IMR-90 (cell line): ENCODE results near the gene TBRG4. TPM values are rescaled to one million over a fixed set of nuclear protein-coding genes. Genes with fewer than 3 reads are reported as not detected.

ENCODE experiments used
- ATAC-seq: fragments of 200-7000 bp; cut with Tn5 transposase; 2 replicates; pipeline ENCODE4 v1.9.1; 2020; ENCODE audit warnings: low read depth, mild to moderate bottlenecking, moderate library complexity
- BruUV-seq: library from RNA; stranded (reverse); fragments of 400-500 nt; replicated peaks from 2 replicates; lab custom pipeline; 2021; lab: Mats Ljungman, UMichigan
- CTCF ChIA-PET: fragments of 300-600 bp; formaldehyde crosslinking; extraction: SDS; loops from one replicate; lab custom pipeline; 2021; ENCODE audit warnings: antibody characterized with exemption; lab: Yijun Ruan, JAX
- POLR2A ChIA-PET: fragments of 300-600 bp; sonication (Branson Sonifier 250); formaldehyde crosslinking; loops from one replicate; lab custom pipeline; 2022; ENCODE audit warnings: antibody characterized with exemption; ENCODE audit not compliant: unreplicated experiment; lab: Charles Lee
- DNase-seq: peaks from one replicate; pipeline ENCODE4 v3.0.0; 2013
- H2AFZ ChIP-seq: replicated peaks from 2 replicates; pipeline ENCODE3; 2013; ENCODE audit warnings: low read length, mild to moderate bottlenecking; ENCODE audit not compliant: poor library complexity
- H2AK5ac ChIP-seq: 2 replicates; pipeline ENCODE4 v1.6.1; 2013; ENCODE audit warnings: low read depth, low read length, inconsistent platforms
- H2AK9ac ChIP-seq: replicated peaks from 2 replicates; pipeline ENCODE3; 2013; ENCODE audit warnings: mild to moderate bottlenecking, low read depth, low read length, moderate library complexity; ENCODE audit not compliant: poor library complexity
- H2BK120ac ChIP-seq: 2 replicates; pipeline ENCODE4 v1.6.1; 2013; ENCODE audit warnings: low read depth, low read length, inconsistent platforms
- H2BK15ac ChIP-seq: 3 replicates; pipeline ENCODE4 v1.6.1; 2013; ENCODE audit warnings: low read depth, low read length, inconsistent platforms
- H2BK20ac ChIP-seq: 2 replicates; pipeline ENCODE4 v1.6.1; 2013; ENCODE audit warnings: low read depth, mild to moderate bottlenecking, inconsistent platforms, low read length, moderate library complexity
- H2BK5ac ChIP-seq: 2 replicates; pipeline ENCODE4 v1.6.1; 2013; ENCODE audit warnings: mild to moderate bottlenecking, low read depth, low read length, inconsistent platforms; ENCODE audit not compliant: poor library complexity, severe bottlenecking
- H3K14ac ChIP-seq: replicated peaks from 2 replicates; pipeline ENCODE4 v1.6.1; 2013; ENCODE audit warnings: low read depth, low read length, inconsistent platforms
- H3K18ac ChIP-seq: 2 replicates; pipeline ENCODE4 v1.6.1; 2013; ENCODE audit warnings: low read depth, low read length, control low read depth
- H3K23ac ChIP-seq: 2 replicates; pipeline ENCODE4 v1.6.1; 2013; ENCODE audit warnings: low read depth, low read length, inconsistent platforms
- H3K27ac ChIP-seq: 2 replicates; pipeline ENCODE4 v1.5.1; 2013; ENCODE audit warnings: mild to moderate bottlenecking, control low read depth, low read length; ENCODE audit not compliant: insufficient read depth
- H3K27me3 ChIP-seq: 2 replicates; pipeline ENCODE4 v1.6.1; 2013; ENCODE audit warnings: low read length; ENCODE audit not compliant: control insufficient read depth, insufficient read depth
- H3K36me3 ChIP-seq: 2 replicates; pipeline ENCODE4 v1.6.1; 2013; ENCODE audit warnings: low read length, mixed read lengths; ENCODE audit not compliant: control insufficient read depth, insufficient read depth
- H3K4ac ChIP-seq: 2 replicates; pipeline ENCODE4 v1.6.1; 2013; ENCODE audit warnings: low read depth, low read length, inconsistent platforms
- H3K4me1 ChIP-seq: 2 replicates; pipeline ENCODE4 v1.6.1; 2013; ENCODE audit warnings: low read length, mixed read lengths; ENCODE audit not compliant: control insufficient read depth, insufficient read depth
- H3K4me2 ChIP-seq: 2 replicates; pipeline ENCODE4 v1.6.1; 2013; ENCODE audit warnings: low read depth, mild to moderate bottlenecking, control low read depth, low read length, moderate library complexity
- H3K4me3 ChIP-seq: 2 replicates; pipeline ENCODE4 v1.5.1; 2013; ENCODE audit warnings: low read depth, mild to moderate bottlenecking, control low read depth, low read length, moderate library complexity; ENCODE audit not compliant: insufficient read depth
- H3K56ac ChIP-seq: 2 replicates; pipeline ENCODE4 v1.6.1; 2013; ENCODE audit warnings: low read length, inconsistent platforms; ENCODE audit not compliant: insufficient read depth; ENCODE audit errors: extremely low read depth
- H3K79me1 ChIP-seq, 2 experiments: 2 replicates each; pipeline ENCODE4 v1.6.1; 2013; ENCODE audit warnings: low read length in 2 of 2, inconsistent platforms in 1 of 2, low read depth in 1 of 2
- H3K9ac ChIP-seq: 2 replicates; pipeline ENCODE4 v1.6.1; 2013; ENCODE audit warnings: low read depth, low read length, control low read depth
- H3K9me1 ChIP-seq: 2 replicates; pipeline ENCODE4 v1.6.1; 2013; ENCODE audit warnings: low read length, inconsistent platforms; ENCODE audit not compliant: insufficient read depth
- H3K9me3 ChIP-seq: 2 replicates; pipeline ENCODE4 v1.6.1; 2013; ENCODE audit warnings: low read length; ENCODE audit not compliant: control insufficient read depth, insufficient read depth
- H4K20me1 ChIP-seq: 2 replicates; pipeline ENCODE4 v1.6.1; 2013; ENCODE audit warnings: low read length, inconsistent platforms; ENCODE audit not compliant: insufficient read depth
- H4K5ac ChIP-seq: 2 replicates; pipeline ENCODE4 v1.6.1; 2013; ENCODE audit warnings: mild to moderate bottlenecking, low read depth, low read length, control low read depth
- H4K8ac ChIP-seq, 2 experiments: 2 replicates each; pipeline ENCODE4 v1.6.1; 2013; ENCODE audit warnings: low read depth in 2 of 2, low read length in 2 of 2, control low read depth in 1 of 2, inconsistent platforms in 1 of 2
- H4K91ac ChIP-seq: 2 replicates; pipeline ENCODE4 v1.6.1; 2013; ENCODE audit warnings: low read depth, low read length, inconsistent platforms; ENCODE audit not compliant: insufficient read depth
- FOS ChIP-seq: fragments of 150-350 bp; IDR thresholded peaks from 2 replicates; pipeline ENCODE4 v1.6.1; 2016; ENCODE audit warnings: low read depth, low read length
- MAFK ChIP-seq: IDR thresholded peaks from 2 replicates; pipeline ENCODE4 v1.6.1; 2012; ENCODE audit warnings: low read depth, low read length, improper control_type of control experiment
- MAZ ChIP-seq: IDR thresholded peaks from 2 replicates; pipeline ENCODE4 v1.6.1; 2012; ENCODE audit warnings: low read depth, mild to moderate bottlenecking, low read length, improper control_type of control experiment, moderate library complexity, borderline replicate concordance
- MXI1 ChIP-seq: IDR thresholded peaks from 2 replicates; pipeline ENCODE4 v1.6.1; 2012; ENCODE audit warnings: low read depth, mild to moderate bottlenecking, low read length, moderate library complexity, borderline replicate concordance
- RAD21 ChIP-seq: IDR thresholded peaks from 2 replicates; pipeline ENCODE4 v1.6.1; 2012; ENCODE audit warnings: low read length, improper control_type of control experiment
- USF2 ChIP-seq: fragments of 150-350 bp; IDR thresholded peaks from 2 replicates; pipeline ENCODE4 v1.6.1; 2017; ENCODE audit warnings: mild to moderate bottlenecking, antibody characterized with exemption, low read length, low read depth
- WGBS, 2 experiments: methylation state at CpG; one replicate each; pipeline versions ENCODE4 v1.1.5 to v1.1.7; 2013; ENCODE audit warnings: missing lambda C conversion rate in 2 of 2; ENCODE audit not compliant: insufficient read length in 1 of 2; ENCODE audit errors: extremely low coverage in 2 of 2; 5-methylcytosine and 5-hydroxymethylcytosine counted together
- dilution Hi-C: fragments of 300-500 bp; cut with HindIII; formaldehyde crosslinking; loops from one replicate; pipeline ENCODE4 v1.14.3; 2018; ENCODE audit warnings: low sequenced_read_pairs; ENCODE audit not compliant: unreplicated experiment
- in situ Hi-C: fragments of 300-500 bp; cut with MboI; formaldehyde crosslinking; loops from 3 replicates; pipeline ENCODE4 v1.14.3; 2019; ENCODE audit warnings: low sequenced_read_pairs, inconsistent platforms, mixed read lengths
- intact Hi-C: fragments of 100-400 bp; cut with micrococcal nuclease; formaldehyde crosslinking; loops from 2 replicates; pipeline ENCODE4 v1.10.0; 2022
- polyA plus RNA-seq, 3 experiments: library from polyadenylated mRNA; depleted of rRNA; stranded (reverse); fragments of >200 nt; gene quantifications; 2 replicates each; pipeline ENCODE4 v1.2.3, GENCODE V29; 2012; ENCODE audit warnings: low replicate concordance in 1 of 3
- total RNA-seq: library from RNA; depleted of rRNA; stranded (reverse); fragments of >200 nt; gene quantifications from 2 replicates; pipeline ENCODE4 v1.2.3, GENCODE V29; 2012

Gene TBRG4
- total and polyA plus RNA-seq, 2 of the 4 experiments (the other 2 are of a cell fraction) = 71.6 to 77.6 TPM

GRCh38 chr7:45099891-45100760 is 11.4 kb downstream of the TBRG4 start (continued):
- TF ChIP-seq RAD21 = no peak
- no peak for TF ChIP-seq FOS

- no peak overlapping the region for H3K23ac ChIP-seq
- no peak overlapping the region for H4K8ac ChIP-seq
- no peak for TF ChIP-seq MAFK
- TF ChIP-seq USF2 = no peak
- TF ChIP-seq MAZ = no peak
- TF ChIP-seq FOS = no peak
- no peak for TF ChIP-seq MXI1
- intact Hi-C loops = no loop called here
- H3K4ac ChIP-seq = no peak overlapping the region
- H3K18ac ChIP-seq = no peak overlapping the region
- dilution Hi-C loops = loop anchor here (10.0 kb wide), 1 partner anchor 64 kb away; no protein-coding TSS in a partner anchor
- peaks cover 54% of the 10 kb centered on the region for H3K36me3 ChIP-seq
- H4K20me1 ChIP-seq = peaks cover 4% of the 10 kb centered on the region
- H3K4me1 ChIP-seq = no peaks in the 10 kb centered on the region
- H3K14ac ChIP-seq = no peak overlapping the region
- no peak overlapping the region for H2BK5ac ChIP-seq
- H2BK15ac ChIP-seq = no peak overlapping the region
- POLR2A ChIA-PET = no interaction called here
- H3K9me1 ChIP-seq = no peaks in the 10 kb centered on the region; the same call in 1 of the 2 replicates
- peaks cover 1 to 11% of the 10 kb centered on the region in 2 experiments; a peak in 3 of 4 replicates for H3K79me1 ChIP-seq
- DNase-seq (no peak), ATAC-seq (no peak)
- H2AK9ac ChIP-seq = no peak overlapping the region
- H4K5ac ChIP-seq = no peak overlapping the region
- no peak overlapping the region for H3K56ac ChIP-seq
- H2BK120ac ChIP-seq = no peak overlapping the region
- CTCF ChIA-PET = no interaction called here
- no TSS peak for BruUV-seq
- no peaks in the 10 kb centered on the region for H3K27me3 ChIP-seq
- H2BK20ac ChIP-seq = no peak overlapping the region
- no peak overlapping the region for H3K4me3 ChIP-seq
- H3K9ac ChIP-seq = no peak overlapping the region
- H3K27ac ChIP-seq = no peak overlapping the region
- 80% methylated on average over 1 of the region's 10 CpGs; no CpG with 5 or more reads in 1 of the 2 experiments for WGBS, 2 experiments
- H3K4me2 ChIP-seq = no peak overlapping the region
- no peak overlapping the region for H4K91ac ChIP-seq
- H2AFZ ChIP-seq = no peak overlapping the region
- no peaks in the 10 kb centered on the region for H3K9me3 ChIP-seq
- in situ Hi-C loops = no loop called here
- H2AK5ac ChIP-seq = no peak overlapping the region
These were observed 12.3 kb downstream of the TBRG4 start for GRCh38 chr7:45098983-45099839.
